GM18508 (cell line): ENCODE data around the gene GPR143.
"Not testable (repeated sequence)": the region's sequence is repeated elsewhere in the genome, so short reads cannot be mapped to it uniquely, and the experiment has no call there.

ENCODE experiments used
- ATAC-seq: cut with Tn5 transposase; IDR thresholded peaks from one replicate; pipeline ENCODE4 v1.9.1; 2021; ENCODE audit warnings: moderate number of reproducible peaks; ENCODE audit not compliant: insufficient read depth, unreplicated experiment

Gene GPR143

GRCh38 chrX:9770319-9770718 lies 4.7 kb upstream of the GPR143 start:
- no peak for ATAC-seq

- ATAC-seq: not testable (repeated sequence)
These were observed 2.7 kb upstream of the GPR143 start for GRCh38 chrX:9768321-9768839.

DNA sequence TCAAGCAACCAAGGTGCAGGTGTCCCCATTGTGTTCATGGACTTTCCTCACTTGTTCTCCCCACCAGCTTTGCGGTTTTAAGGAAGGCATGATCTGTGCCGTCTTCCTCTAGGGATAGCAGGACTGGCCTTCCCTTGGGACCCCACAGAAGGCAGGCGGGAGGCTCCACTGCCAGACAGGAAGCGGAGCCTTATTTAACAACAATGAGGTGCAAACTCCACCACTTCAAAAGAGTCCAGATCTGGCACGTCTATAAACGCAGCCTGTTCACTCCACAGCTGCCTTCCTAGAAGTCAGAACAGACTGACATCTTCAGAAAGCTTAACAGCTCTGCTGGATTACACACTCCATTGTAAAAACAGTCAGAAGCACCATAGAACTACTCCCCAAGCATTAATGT lies 1.7 kb upstream of the GPR143 start:
- no peak for ATAC-seq

DNA sequence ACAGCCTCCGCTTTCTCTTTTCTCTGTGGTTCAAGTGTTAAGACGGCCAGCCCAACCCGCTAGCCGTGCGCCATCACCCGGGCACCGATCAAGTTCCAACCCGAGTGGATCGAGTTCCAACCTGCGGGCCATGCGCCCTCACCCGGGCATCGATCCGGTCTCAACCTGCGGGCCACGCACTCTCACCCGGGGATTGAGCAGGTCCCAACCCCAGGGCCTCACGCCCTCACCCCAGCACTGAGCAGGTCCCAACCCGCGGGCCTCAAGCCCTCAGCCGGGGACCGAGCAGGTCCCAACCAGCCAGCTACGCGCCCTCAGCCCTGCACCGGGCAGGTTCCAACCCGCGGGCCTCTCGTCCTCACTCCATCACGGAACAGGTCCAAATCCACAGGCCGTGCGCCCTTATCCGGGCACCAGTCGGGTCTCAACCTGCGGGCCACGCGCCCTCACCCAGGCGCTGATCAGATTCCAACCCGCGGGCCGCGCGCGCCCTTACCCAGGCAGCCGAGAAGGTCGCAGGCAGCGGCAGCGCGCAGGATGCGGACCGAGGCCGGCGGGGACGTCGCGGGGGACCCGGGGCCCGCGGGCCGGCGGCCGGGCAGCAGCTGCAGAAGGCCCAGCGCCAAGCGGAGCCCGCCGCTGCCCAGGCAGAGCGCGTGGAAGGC lies 443 bp downstream of the GPR143 start:
- no peak for ATAC-seq

DNA sequence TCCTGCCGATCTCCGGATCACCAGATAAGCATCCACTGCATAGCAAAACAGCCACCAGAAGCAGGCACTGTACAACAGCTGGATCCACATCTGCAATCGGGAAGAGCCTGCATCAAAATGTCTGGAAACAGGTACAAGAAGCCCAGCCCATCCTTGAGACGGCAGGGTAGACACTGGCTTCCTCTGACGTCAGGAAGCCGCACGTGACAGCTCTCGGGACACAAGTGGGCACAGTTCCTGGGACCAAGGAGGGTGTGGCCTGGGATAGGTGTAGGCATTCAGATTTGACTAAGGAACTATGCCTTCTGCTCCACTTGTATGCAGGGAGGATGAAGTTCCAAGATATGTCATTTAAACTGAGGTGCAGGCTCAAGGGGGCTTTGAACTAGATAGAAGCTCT lies 6.3 kb downstream of the GPR143 start:
- ATAC-seq: no peak

DNA sequence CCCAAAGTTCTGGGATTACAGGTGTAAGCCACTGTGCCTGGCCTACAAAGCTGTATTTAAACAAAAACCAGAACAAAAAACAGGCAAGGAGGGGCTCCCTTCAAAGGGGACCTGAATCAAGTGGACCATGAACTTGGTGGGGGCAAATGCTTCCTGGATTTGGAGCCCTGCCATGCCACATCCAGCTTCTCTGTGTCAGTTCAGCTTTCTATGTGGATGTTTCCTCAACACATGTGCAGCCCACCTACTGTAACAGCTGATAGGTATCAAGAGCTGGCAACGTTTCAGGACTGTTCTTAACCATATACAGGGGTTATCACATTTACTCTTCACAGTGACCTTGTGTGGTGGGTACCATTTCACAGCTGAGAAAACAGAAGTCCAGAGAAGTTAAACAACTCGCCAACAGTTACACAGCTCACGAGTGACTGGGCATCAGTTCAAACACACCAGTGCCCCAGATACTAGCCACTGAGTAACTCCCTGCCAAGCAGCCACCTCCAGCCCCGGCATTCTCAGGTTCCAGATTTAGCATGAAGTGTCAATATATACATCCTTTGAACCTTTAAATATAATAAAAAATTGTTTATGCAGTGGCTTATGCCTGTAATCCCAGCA lies 7.5 kb downstream of the GPR143 start:
- ATAC-seq: no peak

DNA sequence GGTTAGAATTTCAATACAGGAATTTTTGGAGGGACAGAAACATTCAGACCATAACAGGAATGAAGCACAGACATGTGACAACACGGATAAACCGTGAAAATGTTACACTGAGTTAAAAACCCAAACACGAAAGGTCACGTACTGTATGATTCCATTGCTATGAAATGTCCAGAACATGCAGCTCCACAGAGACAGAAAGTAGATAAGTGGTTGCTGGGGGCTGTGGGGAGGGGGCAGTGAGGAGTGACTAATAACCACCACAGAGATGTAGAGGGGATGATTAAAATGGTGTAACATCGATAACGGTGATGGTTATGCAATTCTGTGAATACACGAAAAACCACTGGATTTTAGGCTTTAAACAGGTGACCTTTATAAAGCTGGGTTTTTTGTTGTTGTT lies 8.3 kb downstream of the GPR143 start:
- ATAC-seq: no peak

GRCh38 chrX:9749146-9749692 lies 16.4 kb downstream of the GPR143 start:
- ATAC-seq: no peak

GRCh38 chrX:9747644-9748043 lies 18.0 kb downstream of the GPR143 start:
- no peak for ATAC-seq

DNA sequence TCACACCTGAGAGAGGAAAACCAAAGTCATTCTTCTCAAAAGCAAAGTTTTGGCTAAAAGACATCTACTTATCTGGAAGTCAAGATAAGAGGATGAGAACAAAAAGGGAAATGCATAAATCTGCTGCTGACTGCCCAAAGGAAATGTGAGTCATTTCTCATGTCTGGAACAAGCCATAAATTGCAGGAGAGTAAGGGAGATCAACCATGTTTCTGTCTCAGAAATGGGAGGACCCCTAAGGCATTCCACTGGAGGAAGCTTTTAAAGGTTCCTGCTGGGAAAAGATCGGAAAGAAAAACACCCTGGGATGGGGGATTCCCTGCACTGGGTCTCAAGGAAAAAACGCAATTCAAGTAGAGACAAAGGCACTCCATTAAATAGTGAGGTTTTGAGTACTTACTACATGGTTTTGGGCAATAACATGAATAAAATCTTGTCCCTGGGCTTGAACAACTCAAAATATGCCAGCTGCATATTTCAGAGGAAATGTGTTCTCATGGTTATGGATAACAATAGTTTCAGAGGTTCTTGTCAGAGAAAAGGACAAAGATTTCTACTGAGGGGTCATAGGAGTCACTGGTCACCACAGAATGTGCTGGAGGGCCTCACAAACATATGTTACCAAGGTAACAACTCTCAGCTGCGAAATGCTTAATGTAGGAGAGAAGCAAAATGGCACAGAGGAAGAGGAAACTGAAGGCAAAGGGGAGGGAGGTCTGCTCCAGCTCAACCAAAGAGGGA lies 19.3 kb downstream of the GPR143 start:
- no peak for ATAC-seq

DNA sequence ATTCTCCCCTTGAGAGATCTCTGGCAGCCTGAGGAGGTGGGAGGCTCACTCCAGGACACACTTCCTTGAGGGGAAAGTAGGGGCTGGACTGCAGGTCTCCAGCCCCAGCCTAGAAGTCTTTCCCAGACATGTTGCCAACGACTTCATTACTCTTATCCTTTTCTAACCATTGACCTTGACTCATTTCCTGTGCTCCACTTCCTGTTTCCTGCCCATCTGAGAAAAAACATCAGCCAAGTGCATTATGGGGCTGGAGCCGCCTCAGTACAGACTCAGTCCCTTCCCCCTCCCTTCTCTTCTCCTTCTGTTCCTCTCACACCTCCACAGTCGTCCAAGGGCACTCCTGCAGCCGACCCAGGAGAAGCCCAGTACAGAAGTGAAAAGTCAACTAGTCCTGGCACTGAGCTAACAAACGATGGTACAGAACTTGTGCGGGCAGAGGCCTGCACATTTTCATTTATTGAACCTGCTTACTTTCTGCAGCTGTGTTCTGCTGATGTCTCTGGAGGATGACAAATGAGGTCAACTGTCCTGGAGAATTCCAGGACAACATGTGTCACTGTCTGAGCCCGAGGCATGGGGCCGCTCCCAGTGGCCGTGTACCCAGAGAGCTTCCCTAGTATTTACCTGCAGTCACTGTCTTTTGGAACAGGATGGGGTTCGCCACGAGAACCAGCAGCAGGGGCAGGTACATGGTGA lies 20.1 kb downstream of the GPR143 start:
- no peak for ATAC-seq

GRCh38 chrX:9739130-9739529 lies 26.5 kb downstream of the GPR143 start:
- no peak for ATAC-seq

DNA sequence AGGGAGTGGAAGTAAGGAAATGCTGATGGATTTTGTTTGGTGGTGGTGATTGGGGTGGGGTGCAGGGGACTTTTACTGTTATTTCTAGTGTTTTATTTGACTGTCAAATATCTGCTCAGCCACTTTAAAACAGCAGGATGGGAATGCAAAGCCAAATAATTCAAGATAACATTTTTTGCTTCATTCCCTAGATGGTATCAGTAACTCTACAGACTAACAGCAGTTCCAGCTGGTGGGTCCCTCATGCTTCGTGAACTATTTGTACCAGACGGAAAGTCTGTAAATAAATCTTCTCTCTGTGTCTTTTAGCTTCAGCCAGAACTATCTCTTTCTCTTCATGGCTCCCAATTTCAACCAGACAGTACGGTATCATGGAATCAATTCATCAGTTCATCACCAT lies 27.5 kb downstream of the GPR143 start:
- ATAC-seq: no peak

GRCh38 chrX:9737363-9737762 lies 28.3 kb downstream of the GPR143 start:
- ATAC-seq: no peak

- no peak for ATAC-seq
These were observed 34.9 kb downstream of the GPR143 start for GRCh38 chrX:9730752-9731151.

DNA sequence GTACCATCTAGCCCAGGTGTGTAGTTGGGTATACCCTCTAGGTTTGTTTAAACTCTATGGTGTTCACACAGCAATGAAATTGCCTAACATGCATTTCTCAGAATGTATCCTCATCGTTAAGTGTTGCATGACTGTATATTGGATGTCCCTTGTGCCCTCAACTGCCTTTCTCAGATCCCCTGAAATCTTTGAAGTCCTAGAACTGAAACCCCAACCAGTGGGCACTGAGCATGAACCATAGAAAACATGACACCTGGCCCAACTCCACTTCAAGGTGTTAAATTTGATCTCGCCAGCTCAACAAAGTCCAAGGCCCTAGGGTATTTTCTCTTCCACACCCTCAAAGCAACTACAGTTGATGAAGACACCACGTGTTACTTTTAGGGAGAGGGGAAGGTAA lies 35.6 kb downstream of the GPR143 start:
- no peak for ATAC-seq

DNA sequence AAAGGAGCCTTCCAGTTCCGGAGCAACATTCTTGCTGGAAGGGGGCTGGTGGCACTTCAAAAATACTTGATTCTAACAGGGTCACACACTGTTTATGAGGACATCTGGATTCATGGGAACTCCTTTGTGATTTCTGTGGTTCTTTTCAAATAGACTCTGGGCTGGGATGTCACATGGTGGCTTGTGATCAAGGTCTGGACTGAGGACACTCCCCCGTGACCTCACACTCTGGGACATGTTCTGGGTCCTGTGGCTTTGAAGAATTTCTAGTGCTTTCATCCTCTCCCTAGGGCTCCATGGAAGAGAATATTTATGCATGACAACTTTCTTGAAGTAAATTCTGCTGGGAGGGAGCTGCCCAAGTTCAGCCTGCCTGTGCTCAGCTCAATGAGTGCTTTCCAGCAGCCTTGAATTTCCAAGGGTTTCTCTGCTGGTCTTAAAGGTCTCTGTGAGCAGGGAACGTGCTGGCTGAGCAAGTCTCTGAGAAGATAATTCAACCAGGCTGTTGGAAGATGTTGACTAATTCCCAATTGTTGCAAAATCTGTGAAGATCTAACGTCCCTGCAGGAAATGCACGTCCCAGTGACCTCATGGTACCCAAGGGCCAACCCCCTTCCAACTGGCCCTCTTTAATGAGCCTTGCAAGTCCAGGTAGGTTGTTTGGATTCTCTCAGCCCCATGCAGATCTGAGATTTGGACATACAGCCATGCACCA lies 36.3 kb downstream of the GPR143 start:
- ATAC-seq: no peak

DNA sequence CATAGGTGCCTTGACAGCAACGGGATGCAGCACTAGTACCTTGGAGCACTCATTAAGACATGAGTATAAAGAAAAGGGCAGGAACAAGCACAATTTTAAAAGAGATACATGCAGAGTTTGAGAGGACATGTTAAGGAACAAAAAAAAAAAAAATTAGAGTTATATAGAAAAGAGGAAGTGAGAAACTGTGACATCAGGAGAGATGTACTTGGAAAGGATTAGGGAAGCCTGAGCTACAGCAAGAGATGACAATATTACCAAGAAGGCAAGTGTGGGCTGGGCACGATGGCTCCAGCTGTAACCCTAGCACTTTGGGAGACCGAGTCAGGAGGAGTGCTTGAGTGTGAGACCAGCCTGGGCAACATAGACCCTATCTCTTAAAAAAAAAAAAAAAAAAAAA lies 37.4 kb downstream of the GPR143 start:
- no peak for ATAC-seq

- ATAC-seq: no peak
These were observed 40.9 kb downstream of the GPR143 start for GRCh38 chrX:9724711-9725110.

DNA sequence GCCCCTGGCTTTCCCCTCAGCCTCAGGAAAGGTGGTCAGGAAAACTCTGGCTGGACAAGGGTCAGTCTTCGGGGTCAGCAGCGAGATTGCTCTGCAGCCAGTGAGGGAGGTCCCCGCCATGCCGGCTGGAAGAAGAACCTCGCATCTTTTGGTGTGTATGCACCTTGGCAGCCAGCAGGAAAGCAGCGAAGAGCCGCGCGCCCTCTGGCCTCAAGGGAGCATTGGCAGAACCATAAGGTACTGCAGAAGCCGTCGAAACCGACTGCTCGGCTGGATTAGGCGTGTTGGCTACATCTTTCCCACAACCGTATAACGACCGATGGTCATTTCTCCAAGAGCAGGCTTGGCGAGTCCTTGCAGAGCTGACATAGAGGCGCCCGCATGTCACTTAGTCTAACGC lies 48.3 kb downstream of the GPR143 start:
- no peak for ATAC-seq
